Colon (tissue), 2 donors: ENCODE results near the gene COL4A2.

Experiments
- FAIRE-seq: peaks from 2 replicates; lab custom pipeline; 2012; peaks lifted over from hg19 to GRCh38; lab: Jason Lieb, UNC
- donor health status: control.
- donor health status: control.

The COL4A2 gene

DNA sequence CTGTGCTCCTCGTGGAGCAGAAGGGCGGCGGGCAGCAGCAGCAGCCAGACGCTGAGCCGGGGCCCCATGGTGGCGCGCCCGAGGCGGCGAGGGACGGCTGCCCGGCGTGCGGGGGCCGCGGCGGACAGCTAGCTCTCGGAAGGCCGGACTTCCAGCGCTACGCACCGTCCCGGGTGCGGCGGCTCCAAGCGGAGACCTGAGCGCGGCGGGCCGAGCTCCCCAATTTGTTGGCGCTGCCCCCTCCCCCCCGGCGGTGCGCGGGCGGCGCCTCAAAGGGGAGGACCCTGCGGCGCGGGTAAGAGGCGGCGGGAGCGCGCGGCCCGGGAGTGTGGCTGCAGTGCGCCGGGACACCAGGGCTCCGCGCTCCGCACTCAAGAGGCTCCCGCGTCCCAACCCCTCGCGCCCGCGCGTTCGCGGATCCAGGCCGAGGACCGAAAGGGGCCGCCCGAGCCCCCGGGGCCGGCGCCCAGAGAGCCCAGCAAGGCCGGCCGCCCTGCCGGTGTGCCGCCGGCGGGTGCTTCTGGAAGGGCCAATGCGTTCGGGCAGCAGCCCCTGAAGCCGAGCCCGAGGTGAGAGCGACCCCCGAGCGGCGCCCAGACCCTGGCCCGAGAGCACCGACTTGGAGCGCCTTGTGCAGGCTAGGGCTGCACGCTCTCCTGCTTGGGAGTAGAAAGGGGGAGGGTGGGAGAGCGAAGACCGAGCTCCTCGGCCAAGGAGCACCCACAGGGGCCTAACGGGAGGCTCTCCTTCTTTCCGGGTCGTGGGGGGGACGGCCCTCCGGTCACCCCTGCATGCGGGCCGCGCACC, at the start of gene COL4A2, which contains the start of gene COL4A1:
COL4A2 (plus strand) TSS at position 325 of the 807 bp plus-strand sequence. CDS start 620 bp downstream, outside the sequence.
COL4A1 (minus strand) TSS at position 198 of the 807 bp plus-strand sequence; CDS start at position 68, 130 bp downstream.
- FAIRE-seq = no peak

DNA sequence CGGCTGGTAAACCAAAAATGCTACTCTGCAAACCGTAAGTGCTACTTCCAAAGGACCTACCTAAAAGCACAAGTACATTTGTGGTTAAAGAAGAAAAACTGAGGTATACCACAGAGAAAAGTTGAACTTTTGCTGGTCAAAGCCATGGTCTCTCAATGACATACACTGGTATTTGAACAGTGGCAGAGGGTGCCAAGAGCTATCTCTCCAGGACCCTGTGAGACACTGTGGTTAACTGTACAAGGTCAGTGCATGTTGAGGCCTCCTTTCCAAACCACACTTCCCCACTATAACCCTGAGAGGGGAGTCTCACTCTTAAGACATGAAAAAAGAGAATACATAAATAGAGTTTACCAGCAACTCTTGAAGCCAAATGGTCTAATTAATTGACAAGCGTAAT, 49.7 kb upstream of the COL4A2 start:
- FAIRE-seq = no peak

DNA sequence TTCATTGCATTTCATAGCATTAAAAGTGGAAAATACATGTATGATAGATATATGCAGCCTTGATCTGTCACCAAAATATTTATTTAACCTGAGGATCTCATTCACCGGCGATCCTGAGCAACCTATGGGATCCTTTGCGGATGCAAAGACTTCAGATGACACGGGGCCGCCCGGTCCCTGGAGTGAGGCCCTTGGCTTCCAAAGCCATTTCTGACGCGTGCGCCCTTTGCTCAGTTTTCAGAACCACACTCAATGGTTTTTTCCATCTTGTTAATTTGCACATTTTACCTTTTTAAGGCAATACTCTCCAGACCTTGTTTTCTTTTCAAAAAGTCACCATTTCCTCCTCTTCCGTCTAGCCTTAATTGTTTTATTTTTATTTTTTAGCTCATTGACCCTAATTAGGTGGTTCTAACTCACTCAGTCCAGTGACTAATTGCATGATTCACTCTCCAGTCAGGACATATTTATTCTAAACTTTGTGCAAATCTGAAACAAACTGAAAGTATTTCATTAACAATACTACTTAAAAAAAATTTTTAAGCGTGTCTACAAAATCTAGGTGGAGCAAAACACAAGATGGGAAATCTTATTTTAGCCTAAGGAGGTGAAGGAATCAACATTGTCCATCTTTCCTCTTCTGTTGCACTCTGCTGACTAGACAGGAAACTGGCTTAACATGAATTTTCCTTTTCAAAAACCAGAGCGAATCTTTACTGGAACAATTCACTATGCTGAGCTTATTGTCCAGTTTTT, 48.0 kb upstream of the COL4A2 start:
- FAIRE-seq = no peak

DNA sequence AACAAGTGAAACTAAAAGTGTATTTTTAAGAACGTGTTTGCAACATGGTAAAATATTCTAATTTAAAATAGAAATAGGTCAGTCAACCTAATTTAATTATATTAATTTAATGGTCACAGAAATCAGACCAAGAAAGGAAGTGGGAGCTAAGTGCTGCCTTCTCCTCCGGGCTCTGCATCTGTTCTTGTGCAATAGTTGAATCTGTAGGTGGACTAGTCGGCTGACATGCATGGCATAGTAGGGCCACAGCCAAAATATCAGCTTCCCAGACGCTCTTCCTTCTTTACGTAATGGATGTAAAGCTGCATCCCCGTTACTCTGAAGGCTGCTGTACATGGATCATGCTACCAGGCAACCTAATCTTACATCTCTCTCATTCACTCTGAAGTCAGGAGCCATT, 47.4 kb upstream of the COL4A2 start:
- FAIRE-seq = no peak

DNA sequence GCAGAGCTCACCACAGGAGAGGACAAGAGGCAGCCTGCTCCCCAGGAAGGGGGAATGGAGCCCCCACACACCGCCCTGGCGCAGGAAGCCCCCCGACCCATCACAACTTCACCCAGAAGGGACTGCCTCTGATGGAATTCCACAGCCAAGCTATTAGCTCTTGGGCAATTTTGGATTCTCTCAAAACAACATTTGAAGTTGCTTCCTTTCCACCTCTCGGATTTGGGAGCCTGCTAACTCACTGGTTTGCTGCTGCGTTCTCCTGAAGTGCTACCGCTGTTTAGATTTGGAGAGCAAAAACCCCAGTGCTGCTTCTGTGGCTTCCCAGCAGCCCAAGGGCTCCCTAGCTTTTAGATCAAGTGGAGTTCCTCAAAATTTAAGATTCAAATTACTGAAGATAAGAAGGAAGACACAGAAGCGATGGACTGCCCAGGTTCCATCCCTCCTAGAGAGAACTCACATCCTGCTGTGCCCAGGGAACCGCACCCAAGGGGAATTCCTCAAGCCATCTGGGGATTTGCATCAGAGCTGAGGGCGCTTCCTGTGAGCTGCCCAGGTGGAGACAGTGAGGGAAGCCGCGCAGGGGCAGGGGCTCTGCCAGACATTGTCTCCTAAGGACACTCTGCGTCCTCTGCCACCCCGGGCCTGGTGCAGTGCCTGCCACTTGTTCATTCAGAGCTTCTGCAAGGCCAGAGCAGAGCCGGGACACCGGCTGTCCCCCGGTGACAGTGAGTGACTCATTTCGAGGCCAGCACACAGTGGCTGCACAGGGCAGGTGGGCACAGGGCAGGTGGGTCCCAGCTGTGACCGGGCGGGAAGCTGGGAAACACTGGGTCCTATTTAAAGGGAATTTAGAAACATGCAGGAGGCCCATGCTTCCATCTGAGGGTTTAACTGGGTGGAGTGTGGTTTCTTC, 45.7 kb upstream of the COL4A2 start:
- no peak for FAIRE-seq

DNA sequence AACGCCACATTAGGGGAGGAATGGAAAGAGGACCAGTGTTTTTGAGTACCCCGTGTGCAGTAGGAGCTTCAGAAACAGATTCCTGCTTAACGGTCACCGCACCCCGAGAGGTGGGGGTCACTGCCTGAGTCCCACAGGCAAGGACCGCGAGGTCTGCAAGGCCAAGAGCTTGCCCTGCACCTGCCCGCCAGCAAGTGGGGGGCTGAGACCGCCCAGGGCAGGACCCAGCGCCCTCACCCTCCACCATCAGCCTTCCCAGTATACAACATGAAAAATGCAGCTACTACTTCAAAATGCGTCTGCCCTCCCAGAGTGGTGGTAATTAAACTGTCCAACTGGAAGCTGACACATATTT, 45.0 kb upstream of the COL4A2 start:
- no peak for FAIRE-seq

DNA sequence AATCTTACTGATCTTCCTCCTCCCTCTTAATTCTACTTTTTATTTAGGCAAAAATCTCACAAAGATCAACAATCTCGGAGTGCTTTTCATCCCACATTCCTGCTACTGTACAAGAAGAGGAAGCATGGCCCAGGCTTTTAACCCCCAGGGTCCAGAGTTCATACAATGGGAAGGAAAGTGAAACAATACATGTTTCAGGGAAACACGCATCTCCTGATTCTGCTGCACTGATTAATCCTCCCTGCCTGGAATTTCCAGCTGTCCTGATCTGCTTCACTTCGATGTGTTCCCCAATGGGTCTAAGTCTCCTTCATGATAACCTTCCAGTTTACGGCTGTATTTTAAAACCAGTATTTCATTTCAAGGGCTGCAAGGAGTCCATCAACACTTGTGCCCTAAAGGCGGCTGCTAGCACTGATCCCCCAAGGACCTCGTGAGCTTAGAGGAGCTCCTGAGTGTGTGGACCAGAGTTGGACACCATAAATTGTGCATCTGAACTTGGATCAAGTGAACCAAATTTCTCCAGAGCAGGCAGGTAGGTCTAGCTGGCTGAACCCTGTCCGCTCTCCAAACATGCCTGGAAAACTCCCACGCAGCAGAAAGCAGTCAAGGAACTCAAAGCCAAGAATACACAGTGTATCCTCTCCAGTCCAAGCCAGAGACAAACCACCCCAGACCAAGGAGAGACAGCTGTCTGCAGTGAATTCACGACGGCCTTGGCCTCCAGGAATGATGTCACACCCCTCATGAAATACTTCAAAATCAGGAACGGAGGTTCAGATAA, 44.4 kb upstream of the COL4A2 start:
- FAIRE-seq = no peak

DNA sequence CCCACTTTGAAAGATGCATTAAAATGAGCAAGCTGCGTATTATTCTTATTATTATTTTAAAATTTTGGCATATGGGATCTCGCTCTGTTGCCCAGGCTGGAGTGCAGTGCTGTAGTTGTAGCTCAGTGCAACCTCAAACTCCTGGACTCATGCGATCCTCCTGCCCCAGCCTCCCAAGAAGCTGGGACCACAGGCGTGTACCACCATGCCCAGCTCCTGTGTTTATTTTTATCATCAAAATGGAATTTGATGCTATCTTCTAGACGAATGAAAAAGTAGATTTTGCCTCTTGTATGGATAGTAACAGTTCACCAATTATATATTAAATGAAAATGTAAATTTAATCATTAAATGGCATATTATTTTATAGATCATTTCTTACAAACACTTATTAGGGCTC, 43.7 kb upstream of the COL4A2 start:
- no peak for FAIRE-seq

DNA sequence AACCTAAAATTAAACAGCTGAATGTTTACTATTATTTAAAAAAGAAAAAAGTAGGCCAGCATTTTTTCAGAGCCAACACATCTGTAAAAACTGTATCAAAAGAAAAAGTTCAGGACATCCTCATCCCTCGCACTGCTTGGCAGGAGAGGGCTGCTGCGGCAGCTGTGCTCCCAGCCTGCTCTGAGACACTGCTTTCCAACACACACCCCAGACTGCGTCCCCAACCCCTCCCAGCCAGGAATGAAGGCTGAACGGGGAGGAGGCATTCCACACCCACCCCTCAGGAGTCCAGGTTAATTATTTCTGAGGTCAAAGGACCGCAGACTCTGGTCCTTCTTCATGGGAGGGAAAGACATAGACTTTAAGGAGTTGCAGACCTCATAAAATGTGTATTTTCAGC, 43.2 kb upstream of the COL4A2 start:
- FAIRE-seq = no peak

DNA sequence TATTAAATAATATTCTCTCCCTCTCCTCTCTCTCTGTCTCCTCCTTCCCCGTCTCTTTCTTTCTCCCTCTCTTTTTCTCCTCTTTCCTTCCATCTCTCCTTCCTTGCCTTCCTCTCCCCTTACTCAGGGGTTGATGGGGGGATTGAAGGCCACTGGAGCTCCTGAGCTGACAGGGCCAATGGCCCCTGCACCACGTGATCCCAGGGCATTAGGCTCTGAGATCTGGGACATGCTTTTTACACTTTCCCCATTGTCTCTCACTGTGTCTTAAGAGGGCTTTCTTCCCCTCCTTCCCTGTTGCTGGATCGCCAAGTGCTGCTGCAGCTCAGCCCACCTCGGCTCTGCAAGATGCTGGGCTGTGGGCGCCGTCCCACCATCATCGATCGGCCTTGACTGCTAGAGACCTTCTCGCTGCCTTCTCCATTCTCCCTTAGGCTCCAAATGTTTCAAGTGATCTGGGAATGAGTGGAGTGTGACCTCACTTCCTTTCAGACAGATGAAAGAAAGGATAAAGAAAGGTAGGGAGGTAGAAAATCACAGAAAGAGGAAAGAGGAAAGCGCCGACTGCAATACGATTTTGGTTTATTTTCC, 42.3 kb upstream of the COL4A2 start:
- no peak for FAIRE-seq

DNA sequence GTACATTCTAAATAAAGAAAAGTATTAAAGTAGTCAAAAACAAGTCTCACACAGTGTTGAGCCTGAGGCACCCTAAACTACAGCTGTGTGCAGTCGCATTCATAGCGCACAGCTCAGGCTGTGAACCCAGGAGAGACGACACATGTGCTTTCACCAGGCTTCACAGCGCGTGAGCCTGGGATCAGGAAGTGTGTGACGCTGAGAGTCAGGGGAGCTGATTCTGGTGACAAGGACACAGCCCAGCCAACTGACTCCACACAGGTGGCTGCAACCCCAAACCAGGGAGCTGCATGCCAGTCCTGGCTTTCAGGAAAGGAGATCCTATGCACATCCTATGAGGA, 41.8 kb upstream of the COL4A2 start:
- no peak for FAIRE-seq

DNA sequence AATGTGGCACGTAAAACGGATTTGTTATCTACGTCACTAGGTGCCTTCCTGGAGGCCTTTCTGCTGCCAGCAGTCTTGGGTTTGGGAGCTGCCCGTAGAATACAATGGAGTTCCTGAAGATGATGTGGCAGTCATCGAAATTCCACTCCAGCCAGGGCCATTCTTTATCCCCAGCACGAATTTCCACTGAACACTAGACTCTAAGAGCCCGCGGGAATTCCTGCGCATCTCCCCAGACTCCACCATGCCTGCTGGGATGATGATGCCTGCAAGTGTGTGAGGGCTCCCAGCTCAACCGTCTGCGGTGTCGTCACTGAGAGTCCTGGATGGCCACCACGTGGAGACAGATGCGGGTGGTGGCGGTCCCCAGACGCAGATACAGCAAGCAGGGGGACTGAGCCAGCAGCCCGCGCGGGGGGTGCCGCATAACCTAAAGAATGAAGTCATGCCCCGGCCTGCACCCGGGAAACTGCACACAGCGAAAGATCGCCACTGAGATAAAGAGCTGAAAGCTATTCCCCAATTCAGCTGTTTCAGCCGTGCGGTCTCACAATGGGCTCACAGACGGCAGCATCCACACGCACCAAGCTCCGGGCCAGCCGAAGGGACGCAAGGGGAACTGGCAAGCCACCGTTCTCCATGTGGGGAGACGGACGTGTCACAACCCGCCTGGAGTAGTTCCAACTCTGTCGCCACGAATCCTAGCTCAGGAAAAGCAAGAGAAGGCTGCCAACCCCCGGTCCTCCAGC, 41.2 kb upstream of the COL4A2 start:
- FAIRE-seq = no peak

DNA sequence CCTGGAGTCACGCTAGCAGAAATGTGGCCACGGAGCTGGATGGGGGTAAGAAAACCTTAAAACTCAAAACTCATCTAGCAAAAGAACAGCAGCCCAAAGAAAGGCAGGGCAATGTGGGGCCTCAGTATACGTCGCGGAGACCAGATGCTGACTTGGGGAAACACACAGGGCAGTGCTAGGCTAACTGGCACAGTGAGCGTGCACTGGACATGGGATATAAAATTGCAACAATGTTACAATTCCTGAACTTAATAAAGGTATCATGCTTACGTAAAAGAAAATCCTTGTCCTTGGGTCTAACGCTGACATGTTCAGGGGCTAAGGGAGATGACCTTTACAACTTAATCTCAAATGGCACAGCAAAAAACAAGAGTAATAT, 40.7 kb upstream of the COL4A2 start:
- FAIRE-seq = no peak

DNA sequence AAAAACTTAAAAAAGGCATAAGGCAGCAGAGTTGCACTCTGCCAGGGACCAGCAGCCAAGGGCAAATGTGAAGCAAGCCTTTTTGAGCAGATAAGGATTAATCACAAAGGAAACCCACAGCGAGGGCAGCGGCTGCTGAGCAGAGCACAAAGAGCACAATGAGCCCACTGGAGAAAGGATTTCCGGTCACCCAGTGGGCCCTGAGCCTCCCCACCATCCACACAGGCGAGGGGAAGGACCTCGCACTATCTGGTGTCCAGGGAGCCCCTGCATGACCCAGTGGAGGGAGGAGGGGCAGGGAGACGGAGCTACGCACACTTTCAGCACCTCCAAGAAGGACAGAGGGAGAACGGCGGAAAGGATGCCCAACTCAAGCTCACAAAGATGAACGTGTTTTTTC, 40.1 kb upstream of the COL4A2 start:
- no peak for FAIRE-seq

DNA sequence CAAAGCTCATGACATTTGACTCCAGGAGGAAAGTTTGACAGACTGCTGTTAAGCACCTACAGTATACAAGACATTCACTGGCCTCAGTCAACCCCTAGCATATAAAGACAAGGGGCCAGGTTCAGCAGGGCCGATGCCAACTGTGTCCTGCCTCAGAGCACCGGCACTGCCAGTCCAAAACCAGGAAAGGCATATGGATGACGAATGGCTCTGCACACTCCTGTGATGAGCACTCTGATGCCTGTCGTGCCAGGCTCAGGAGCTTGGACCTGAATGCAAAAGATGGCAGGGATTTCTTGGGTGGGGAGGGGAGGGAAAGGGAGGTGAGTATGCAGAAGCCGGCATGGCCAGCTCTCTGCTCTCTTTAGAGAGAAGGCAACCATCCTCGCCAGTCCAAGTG, 39.0 kb upstream of the COL4A2 start:
- no peak for FAIRE-seq

DNA sequence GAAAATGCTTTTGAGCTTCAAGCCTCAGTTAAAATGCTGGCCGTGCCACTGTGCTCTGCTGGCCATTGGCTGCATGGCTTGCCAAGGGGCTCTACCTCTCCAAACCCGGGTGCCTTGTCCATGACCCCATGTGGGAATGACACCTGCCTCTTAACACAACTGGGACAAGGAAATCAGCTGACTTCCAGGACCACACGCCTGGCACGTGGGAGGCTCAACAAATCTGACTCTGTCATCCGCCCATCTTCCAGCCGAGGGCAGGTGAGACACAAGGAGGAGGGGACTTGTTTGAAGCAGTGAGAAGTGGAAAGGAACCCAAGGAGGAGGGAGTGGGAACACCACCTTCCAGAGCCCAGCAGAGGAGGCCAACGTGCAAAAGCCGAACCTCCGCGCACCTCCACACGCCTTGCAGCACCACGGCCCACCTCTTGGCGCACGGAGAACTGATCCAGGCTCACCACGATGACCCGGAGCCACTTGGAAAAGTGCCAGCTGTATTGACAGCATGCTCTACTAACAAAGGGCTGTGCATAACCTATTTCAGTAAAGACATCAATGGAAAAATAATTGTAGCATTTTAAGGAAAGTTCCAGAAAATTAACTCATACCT, 38.4 kb upstream of the COL4A2 start:
- FAIRE-seq = no peak

DNA sequence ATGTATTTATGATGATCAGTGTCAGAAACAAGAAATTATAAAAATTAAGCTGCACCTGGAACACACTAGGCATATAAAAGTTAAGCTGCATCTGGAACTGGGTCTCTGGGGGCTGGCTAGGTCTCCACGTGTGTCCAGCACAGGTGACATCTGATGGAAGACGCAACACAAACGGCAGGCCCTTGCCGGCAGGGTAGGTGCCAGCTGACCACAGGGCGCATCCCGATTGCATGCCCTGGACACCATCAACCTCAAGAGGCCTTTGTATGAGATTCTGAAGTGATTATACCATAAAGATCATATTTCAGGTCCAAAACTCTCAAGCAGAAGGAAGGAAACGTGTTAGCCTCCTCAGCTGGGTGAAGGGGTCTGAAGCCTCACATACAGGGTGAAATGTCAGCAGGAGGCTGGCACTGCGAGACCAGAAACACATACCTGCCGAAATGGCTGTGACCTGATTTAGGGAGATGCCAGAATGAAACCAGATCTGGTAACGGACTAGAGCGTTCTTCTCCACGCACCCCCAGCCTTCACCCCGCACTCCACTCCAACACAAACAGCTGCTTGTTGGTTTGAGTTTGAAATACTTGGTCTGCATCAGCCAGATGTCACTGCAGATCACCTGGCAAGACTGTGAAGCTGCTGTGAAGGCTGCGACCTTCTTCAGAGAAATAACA, 37.4 kb upstream of the COL4A2 start:
- FAIRE-seq = no peak

DNA sequence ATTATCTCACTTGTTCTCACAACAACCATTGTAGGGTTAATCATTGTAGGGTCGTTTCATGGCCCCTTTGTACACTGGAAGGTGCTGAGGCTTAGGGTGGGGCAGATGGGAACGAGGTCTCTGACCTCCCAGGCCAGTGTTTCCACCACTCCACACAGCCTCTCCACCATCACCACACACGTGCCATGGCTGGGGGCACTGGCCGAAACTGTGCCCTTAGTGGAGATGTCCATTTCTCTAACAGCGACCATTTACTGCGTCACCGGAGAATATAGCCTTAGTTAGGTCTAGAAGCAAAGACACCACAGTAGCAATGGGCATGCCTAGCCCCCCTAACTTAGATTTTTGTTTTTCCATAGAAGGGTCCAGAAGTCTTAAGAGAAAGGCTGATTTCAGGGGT, 36.6 kb upstream of the COL4A2 start:
- FAIRE-seq = no peak

DNA sequence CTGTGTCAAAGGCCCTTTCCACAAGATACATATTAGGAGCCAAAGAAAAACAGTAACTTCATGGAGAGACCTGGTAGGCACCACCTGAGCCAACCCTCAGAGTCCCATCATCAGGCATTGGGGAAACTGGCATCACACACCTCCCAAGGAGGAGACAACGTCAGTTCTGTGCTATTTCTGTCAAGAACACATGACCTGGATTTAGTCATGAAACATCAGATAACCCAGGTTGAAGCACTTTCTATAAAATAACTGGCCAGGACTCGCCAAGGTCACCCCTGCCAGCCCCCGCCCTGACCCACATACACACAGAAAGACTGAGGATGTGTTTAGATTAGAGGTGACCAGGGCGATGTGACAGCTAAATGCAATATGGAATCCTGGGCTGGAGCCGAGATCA, 35.8 kb upstream of the COL4A2 start:
- FAIRE-seq = no peak

DNA sequence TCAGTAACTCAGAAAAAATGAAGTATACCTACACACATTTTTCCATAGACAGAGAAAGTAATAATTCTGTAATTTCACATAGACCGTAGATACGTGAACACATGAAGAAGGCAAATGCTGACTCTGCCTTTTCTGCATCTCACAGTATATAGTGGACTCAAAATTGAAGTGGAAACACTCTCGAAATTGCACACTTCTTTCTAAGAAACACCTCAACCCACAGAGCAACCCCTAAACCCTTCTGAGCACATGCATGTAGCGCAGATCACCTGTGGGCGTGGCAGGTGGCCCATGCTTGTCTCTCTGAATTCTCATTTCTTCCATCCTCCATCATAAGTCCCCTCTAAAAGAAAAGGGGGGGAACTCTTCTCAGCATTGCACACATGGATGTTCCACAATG, 34.9 kb upstream of the COL4A2 start:
- FAIRE-seq = no peak
